Neutrophil (primary cell): Measurements from ENCODE around the gene NAA15.
A peak's percentile ranks its signal among the peaks of the same experiment; 100 is the strongest.
"Not testable (repeated sequence)": the region's sequence is repeated elsewhere in the genome, so short reads cannot be mapped to it uniquely, and the experiment has no call there.

Experiments
- H3K27ac ChIP-seq: fragments of 200-600 bp; sonication (generic); 2 replicates; pipeline ENCODE4 v1.5.1; 2016; ENCODE audit warnings: mild to moderate bottlenecking, moderate library complexity
- H3K27me3 ChIP-seq: fragments of 200-600 bp; sonication (generic); 2 replicates; pipeline ENCODE4 v1.6.0; 2016; ENCODE audit warnings: mild to moderate bottlenecking
- H3K36me3 ChIP-seq: fragments of 200-600 bp; sonication (generic); 2 replicates; pipeline ENCODE4 v1.5.1; 2017
- H3K4me1 ChIP-seq, 2 experiments: fragments of 200-600 bp in 1 of 2; sonication (generic) in 1 of 2; 1 replicate in 1 of 2; 2 replicates in 1 of 2; pipeline versions ENCODE4 v1.5.1 to v1.6.1; 2013 to 2016; ENCODE audit warnings: low read depth in 1 of 2, low read length in 1 of 2, mild to moderate bottlenecking in 1 of 2, moderate library complexity in 1 of 2; ENCODE audit not compliant: control insufficient read depth in 1 of 2, insufficient read depth in 1 of 2
- H3K4me3 ChIP-seq, 2 experiments: fragments of 200-600 bp in 1 of 2; sonication (generic) in 1 of 2; 1 replicate in 1 of 2; 2 replicates in 1 of 2; pipeline ENCODE4 v1.5.1; 2013 to 2016; ENCODE audit warnings: low read depth in 1 of 2, low read length in 1 of 2, mild to moderate bottlenecking in 1 of 2, moderate library complexity in 1 of 2
- H3K9me3 ChIP-seq: fragments of 200-600 bp; sonication (generic); 2 replicates; pipeline ENCODE4 v1.5.1; 2016
- TF ChIP-seq, protein P1 (sequence below): fragments of 200-600 bp; sonication (generic); IDR thresholded peaks from 2 replicates; pipeline ENCODE4 v1.5.1; 2016; ENCODE audit warnings: antibody characterized with exemption

The NAA15 gene

DNA sequence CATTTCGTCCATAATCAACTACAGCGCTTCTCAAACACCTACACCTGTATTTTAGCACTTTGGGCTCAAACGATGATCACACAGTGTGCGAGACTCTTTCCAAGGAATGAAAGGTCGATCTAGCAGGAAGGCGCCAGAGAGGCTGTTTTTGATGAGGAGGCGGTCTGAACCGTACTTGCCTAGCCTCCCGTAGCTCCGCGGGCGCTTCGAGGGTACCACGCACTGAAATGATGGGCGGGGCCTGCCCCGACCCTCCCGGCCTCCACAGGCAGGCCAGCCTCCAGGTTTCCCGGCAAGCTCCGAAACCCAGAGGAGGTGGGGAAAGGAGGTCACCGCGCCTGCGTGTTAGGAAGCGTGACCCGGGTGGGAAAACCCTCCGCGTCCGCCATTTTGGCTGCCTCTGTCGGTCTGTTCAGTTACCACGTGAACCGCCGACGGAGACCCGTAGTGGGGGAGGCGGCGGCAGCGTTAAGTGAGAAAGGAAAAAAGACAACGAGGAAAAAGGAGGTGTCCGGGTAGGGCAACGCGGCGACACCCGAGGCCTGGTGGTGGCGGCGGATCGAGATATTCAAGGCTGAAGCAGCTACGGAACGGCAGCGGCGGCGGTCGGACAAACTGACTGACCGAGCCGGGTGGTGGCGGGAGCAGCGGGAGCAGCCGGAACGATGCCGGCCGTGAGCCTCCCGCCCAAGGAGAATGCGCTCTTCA lies at the start of gene NAA15:
TSS of gene NAA15 (plus strand) at position 393 of the 708 bp plus-strand sequence. CDS start at position 666, 273 bp downstream.
- peak within 1 kb of the TSS; percentile 83 to 100 for H3K4me3 ChIP-seq
- peaks cover 29 to 41% of the 10 kb centered on the region in 2 experiments for H3K4me1 ChIP-seq
- H3K27me3 ChIP-seq, result no peaks in the 10 kb centered on the region
- no peaks in the 10 kb centered on the region for H3K9me3 ChIP-seq
- TF ChIP-seq, protein P1, sequence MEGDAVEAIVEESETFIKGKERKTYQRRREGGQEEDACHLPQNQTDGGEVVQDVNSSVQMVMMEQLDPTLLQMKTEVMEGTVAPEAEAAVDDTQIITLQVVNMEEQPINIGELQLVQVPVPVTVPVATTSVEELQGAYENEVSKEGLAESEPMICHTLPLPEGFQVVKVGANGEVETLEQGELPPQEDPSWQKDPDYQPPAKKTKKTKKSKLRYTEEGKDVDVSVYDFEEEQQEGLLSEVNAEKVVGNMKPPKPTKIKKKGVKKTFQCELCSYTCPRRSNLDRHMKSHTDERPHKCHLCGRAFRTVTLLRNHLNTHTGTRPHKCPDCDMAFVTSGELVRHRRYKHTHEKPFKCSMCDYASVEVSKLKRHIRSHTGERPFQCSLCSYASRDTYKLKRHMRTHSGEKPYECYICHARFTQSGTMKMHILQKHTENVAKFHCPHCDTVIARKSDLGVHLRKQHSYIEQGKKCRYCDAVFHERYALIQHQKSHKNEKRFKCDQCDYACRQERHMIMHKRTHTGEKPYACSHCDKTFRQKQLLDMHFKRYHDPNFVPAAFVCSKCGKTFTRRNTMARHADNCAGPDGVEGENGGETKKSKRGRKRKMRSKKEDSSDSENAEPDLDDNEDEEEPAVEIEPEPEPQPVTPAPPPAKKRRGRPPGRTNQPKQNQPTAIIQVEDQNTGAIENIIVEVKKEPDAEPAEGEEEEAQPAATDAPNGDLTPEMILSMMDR, result peak; percentile 43
- peak within 1 kb of the TSS; percentile 88 for H3K27ac ChIP-seq
- no peaks in the 10 kb centered on the region for H3K36me3 ChIP-seq

DNA sequence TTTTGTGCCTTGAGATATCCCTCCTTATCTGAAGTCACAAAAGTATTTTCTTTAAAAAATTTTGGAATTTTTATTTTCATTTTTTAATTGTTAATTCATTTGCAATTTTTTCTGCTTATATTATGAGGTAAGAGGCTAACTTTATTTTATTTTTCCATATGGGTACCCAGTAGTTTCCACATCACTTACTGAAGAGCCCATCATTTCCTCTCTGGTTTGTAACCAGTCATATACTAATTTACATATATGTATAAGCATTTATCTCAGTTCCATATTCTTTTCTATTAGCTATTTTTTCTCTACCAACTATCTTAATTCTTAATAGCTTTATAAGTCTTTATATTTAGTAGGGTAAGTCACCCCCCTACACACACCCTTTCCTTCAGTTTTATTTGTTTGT lies 48.3 kb upstream of the NAA15 start:
- no peaks in the 10 kb centered on the region for H3K9me3 ChIP-seq
- H3K36me3 ChIP-seq, result no peaks in the 10 kb centered on the region
- no peak overlapping the region for H3K27ac ChIP-seq
- H3K27me3 ChIP-seq, result no peaks in the 10 kb centered on the region
- no peak overlapping the region for H3K4me3 ChIP-seq
- H3K4me1 ChIP-seq, result no peaks in the 10 kb centered on the region
- TF ChIP-seq, protein P1, result no peak

DNA sequence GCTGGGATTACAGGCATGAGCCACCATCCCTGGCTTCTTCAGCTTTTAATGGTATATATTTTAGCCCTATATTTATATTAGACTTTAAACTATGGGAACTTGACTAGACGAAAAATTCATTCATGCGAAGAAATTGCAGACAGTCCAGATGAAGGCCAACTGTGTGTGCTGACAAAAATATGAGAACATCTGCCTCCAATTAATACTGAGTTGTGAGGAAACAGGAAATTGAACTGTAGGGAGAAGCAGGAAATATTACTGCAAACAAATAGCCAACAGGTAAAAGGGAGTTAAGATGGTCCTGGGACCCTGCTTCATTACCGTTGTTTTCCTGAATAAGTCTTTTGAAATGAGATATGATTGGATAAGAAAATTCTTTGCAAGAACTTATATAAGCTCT lies 47.6 kb upstream of the NAA15 start:
- Histone ChIP-seq H3K36me3 (no peaks in the 10 kb centered on the region), H3K4me1 (no peaks in the 10 kb centered on the region), H3K27me3 (no peaks in the 10 kb centered on the region), H3K27ac (no peak overlapping the region), H3K9me3 (no peaks in the 10 kb centered on the region), H3K4me3 (no peak overlapping the region)
- TF ChIP-seq, protein P1, result no peak

DNA sequence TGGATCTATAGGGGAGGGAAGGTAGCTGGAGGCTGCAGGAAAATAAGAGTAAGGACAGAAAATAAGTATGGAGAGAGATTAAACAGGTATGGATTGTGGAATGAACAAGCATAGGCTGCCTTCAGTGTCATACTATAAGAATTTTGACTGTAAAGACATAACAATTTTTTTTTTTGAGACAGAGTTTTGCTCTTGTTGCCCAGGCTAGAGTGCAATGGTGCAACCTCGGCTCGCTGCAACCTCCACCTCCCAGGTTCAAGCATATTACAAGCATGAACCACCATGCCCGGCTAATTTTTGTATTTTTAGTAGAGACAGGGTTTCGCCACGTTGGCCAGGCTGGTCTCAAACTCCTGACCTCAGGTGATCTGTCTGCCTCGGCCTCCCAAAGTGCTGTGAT lies 45.7 kb upstream of the NAA15 start:
- not testable (repeated sequence) for H3K27ac ChIP-seq, H3K4me1 ChIP-seq, H3K9me3 ChIP-seq

DNA sequence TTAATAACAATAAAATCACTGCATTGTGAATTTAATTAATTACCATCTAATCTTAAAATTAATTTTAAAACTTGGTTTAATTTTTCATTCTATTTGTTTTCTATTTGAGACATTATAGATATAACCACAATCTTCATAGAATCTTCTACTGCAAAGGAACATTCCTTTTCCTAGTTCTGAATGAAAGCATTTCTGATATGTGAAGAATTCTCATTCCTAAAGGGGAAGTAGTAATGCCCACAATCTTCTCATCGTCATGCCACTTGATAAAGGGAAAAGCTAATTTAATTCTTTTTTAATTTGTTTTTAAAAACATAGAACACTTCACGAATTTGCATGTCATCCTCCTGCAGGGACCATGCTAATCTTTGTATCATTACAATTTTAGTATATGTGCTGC lies 45.0 kb upstream of the NAA15 start:
- no peaks in the 10 kb centered on the region for H3K4me1 ChIP-seq
- H3K4me3 ChIP-seq, result no peak overlapping the region
- H3K36me3 ChIP-seq, result no peaks in the 10 kb centered on the region
- TF ChIP-seq, protein P1, result no peak
- H3K9me3 ChIP-seq, result no peaks in the 10 kb centered on the region
- H3K27ac ChIP-seq, result no peak overlapping the region
- H3K27me3 ChIP-seq, result no peaks in the 10 kb centered on the region

More for the DNA sequence above, 45.7 kb upstream of the NAA15 start:
- H3K4me3 ChIP-seq, H3K36me3 ChIP-seq, H3K27me3 ChIP-seq: not testable (repeated sequence)

DNA sequence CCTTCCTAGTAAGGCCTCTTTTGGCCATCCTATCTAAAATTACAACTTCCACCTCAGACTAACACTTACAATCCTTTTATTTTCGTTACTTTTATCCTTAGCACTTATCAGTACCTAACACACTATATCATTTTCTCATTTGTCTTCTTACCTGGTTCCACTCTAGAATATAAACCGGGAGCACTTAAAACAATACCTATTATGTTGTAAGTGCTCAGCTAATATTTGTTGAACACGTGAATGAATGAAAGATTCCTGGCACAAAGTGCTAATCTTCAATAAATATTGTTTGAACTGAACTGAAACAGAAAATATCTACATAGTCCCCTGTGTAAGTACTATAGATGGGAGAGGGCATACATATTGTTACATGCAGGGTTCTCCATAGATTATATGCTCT lies 35.7 kb upstream of the NAA15 start:
- no peaks in the 10 kb centered on the region for H3K9me3 ChIP-seq
- H3K36me3 ChIP-seq, result no peaks in the 10 kb centered on the region
- H3K27ac ChIP-seq, result no peak overlapping the region
- TF ChIP-seq, protein P1, result no peak
- H3K4me1 ChIP-seq, result peaks cover 7 to 8% of the 10 kb centered on the region in 2 experiments
- H3K27me3 ChIP-seq, result no peaks in the 10 kb centered on the region
- H3K4me3 ChIP-seq, result no peak overlapping the region
